ENCODE data around the gene TAX1BP1. TPM values are rescaled to one million over a fixed set of nuclear protein-coding genes. Genes with fewer than 3 reads are reported as not detected.

Gene TAX1BP1
- total RNA-seq, 1 donor from 2014 or later = 133 TPM

DNA sequence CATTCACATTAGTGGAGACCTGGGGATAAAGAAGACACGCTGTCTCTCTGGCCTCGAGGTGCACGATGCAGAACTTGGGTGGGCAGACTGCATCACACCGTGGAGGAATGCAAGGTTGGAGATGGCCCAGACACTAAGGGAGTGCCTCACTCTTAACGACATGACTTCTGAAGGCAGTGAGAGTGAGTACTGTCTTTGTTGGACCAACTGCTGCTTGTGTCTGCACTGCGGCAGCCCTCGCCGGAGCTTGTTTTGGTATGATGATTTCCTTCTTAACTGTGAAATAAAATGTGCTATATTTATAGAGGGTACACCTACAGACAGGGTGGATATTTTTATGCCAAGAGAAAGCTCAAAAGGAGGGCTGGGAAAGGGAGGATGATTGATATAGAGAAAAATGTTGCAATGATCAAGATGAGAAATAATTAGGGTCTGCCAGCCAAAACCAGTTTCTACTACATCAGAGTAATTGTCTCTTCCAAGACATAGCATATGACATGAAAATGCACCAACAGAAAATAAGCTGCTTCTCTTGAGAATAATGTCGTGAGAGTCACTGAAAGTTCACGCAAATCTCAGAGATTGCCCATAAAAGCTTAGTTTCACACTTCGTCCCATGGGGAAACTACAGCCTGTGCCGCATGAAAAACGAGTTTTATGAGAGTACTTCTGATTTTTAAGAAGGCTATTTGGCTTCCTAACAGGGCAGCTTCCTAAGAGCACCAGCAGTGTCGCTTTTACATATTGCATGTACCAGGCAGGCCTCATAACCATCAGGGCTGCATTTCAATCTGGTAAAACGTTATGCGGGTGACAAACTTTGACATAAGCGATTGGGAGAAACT is 127.1 kb downstream of the TAX1BP1 start:
- no peaks in the 10 kb centered on the region for H3K9me3 ChIP-seq (ENCODE audit: insufficient read depth, low read depth, low read length)
- H3K27me3 ChIP-seq (ENCODE audit: insufficient read depth, low read length) = no peaks in the 10 kb centered on the region
- Mint-ChIP-seq H3K4me3 (ENCODE audit: unreplicated experiment) (no peak overlapping the region), H3K36me3 (ENCODE audit: low read depth, unreplicated experiment) (peaks cover 26% of the 10 kb centered on the region), H3K27ac (ENCODE audit: unreplicated experiment) (no peak overlapping the region), H3K9me3 (ENCODE audit: unreplicated experiment) (peaks cover 5% of the 10 kb centered on the region), H3K27me3 (ENCODE audit: low read depth, unreplicated experiment) (no peaks in the 10 kb centered on the region), H3K4me1 (ENCODE audit: low read depth, unreplicated experiment) (peaks cover 10% of the 10 kb centered on the region)
- FAIRE-seq (no peak), DNase-seq (ENCODE audit: low read depth) (no peak)
- TF ChIP-seq EZH2 (IDR thresholded peaks at IDR 0.05; ENCODE audit: insufficient read depth, low read length) = no peak
- no peak for TF ChIP-seq CTCF (IDR thresholded peaks at IDR 0.05; ENCODE audit: insufficient read depth, low read depth, low read length)
- H3K79me2 ChIP-seq (ENCODE audit: insufficient read depth, low read length) = no peaks in the 10 kb centered on the region
- peaks cover 15% of the 10 kb centered on the region for H4K20me1 ChIP-seq (ENCODE audit: insufficient read depth, low read length)
- no peak overlapping the region for H3K27ac ChIP-seq (ENCODE audit: low read depth, low read length)
- no peak overlapping the region for H2AFZ ChIP-seq (ENCODE audit: low read depth, low read length)
- H3K9ac ChIP-seq (ENCODE audit: low read length) = no peak overlapping the region
- no peak overlapping the region for H3K4me2 ChIP-seq (ENCODE audit: low read length)
- no peaks in the 10 kb centered on the region for H3K36me3 ChIP-seq (ENCODE audit: insufficient read depth, low read length)
- H3K4me3 ChIP-seq (ENCODE audit: insufficient read depth, low read depth, low read length) = no peak overlapping the region
- H3K4me1 ChIP-seq (ENCODE audit: insufficient read depth, low read length) = peaks cover 8% of the 10 kb centered on the region

DNA sequence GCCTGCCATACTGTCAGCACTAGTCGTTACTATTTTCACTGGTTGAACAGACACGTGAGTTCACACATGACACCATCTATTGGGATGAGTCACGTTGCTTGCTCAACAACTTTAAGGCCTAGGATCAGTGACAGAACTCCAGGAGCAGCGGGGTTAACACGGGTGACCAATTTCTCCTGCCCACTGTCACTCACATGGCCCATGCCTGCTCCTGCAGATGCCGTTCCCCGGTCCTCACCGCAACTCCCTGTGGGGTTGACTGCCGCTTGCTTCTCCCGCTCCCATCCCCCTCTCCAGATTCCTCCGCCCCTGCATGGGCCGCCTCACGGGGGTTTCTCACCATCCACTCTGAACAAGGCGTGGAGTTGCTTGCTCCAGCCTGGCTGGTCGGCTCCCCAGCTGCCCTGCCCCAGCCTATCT is 128.2 kb downstream of the TAX1BP1 start:
- H2AFZ ChIP-seq (ENCODE audit: low read depth, low read length) = no peak overlapping the region
- no peak overlapping the region for H3K4me3 ChIP-seq (ENCODE audit: insufficient read depth, low read depth, low read length)
- Mint-ChIP-seq H3K36me3 (ENCODE audit: low read depth, unreplicated experiment) (peaks cover 23% of the 10 kb centered on the region), H3K9me3 (ENCODE audit: unreplicated experiment) (peaks cover 5% of the 10 kb centered on the region), H3K4me1 (ENCODE audit: low read depth, unreplicated experiment) (peaks cover 10% of the 10 kb centered on the region), H3K27me3 (ENCODE audit: low read depth, unreplicated experiment) (no peaks in the 10 kb centered on the region), H3K4me3 (ENCODE audit: unreplicated experiment) (no peak overlapping the region), H3K27ac (ENCODE audit: unreplicated experiment) (no peak overlapping the region)
- no peak overlapping the region for H3K9ac ChIP-seq (ENCODE audit: low read length)
- FAIRE-seq = no peak
- TF ChIP-seq CTCF (IDR thresholded peaks at IDR 0.05; ENCODE audit: insufficient read depth, low read depth, low read length) (no peak), EZH2 (IDR thresholded peaks at IDR 0.05; ENCODE audit: insufficient read depth, low read length) (no peak)
- H3K4me2 ChIP-seq (ENCODE audit: low read length) = no peak overlapping the region
- H3K27me3 ChIP-seq (ENCODE audit: insufficient read depth, low read length) = no peaks in the 10 kb centered on the region
- H4K20me1 ChIP-seq (ENCODE audit: insufficient read depth, low read length) = peaks cover 14% of the 10 kb centered on the region
- peaks cover 8% of the 10 kb centered on the region for H3K4me1 ChIP-seq (ENCODE audit: insufficient read depth, low read length)
- H3K27ac ChIP-seq (ENCODE audit: low read depth, low read length) = no peak overlapping the region
- H3K9me3 ChIP-seq (ENCODE audit: insufficient read depth, low read depth, low read length) = no peaks in the 10 kb centered on the region
- H3K79me2 ChIP-seq (ENCODE audit: insufficient read depth, low read length) = no peaks in the 10 kb centered on the region
- no peaks in the 10 kb centered on the region for H3K36me3 ChIP-seq (ENCODE audit: insufficient read depth, low read length)
- DNase-seq (ENCODE audit: low read depth) = peak; percentile 9

- FAIRE-seq (no peak), DNase-seq (ENCODE audit: low read depth) (no peak)
- Histone ChIP-seq H3K4me3 (ENCODE audit: insufficient read depth, low read depth, low read length) (no peak overlapping the region), H3K9ac (ENCODE audit: low read length) (no peak overlapping the region), H3K36me3 (ENCODE audit: insufficient read depth, low read length) (no peaks in the 10 kb centered on the region), H3K9me3 (ENCODE audit: insufficient read depth, low read depth, low read length) (no peaks in the 10 kb centered on the region), H3K27ac (ENCODE audit: low read depth, low read length) (no peak overlapping the region), H3K4me1 (ENCODE audit: insufficient read depth, low read length) (peaks cover 4% of the 10 kb centered on the region), H3K79me2 (ENCODE audit: insufficient read depth, low read length) (no peaks in the 10 kb centered on the region), H2AFZ (ENCODE audit: low read depth, low read length) (no peak overlapping the region), H3K27me3 (ENCODE audit: insufficient read depth, low read length) (no peaks in the 10 kb centered on the region), H4K20me1 (ENCODE audit: insufficient read depth, low read length) (peaks cover 10% of the 10 kb centered on the region), H3K4me2 (ENCODE audit: low read length) (no peak overlapping the region)
- H3K9me3 Mint-ChIP-seq (ENCODE audit: unreplicated experiment) = peaks cover 5% of the 10 kb centered on the region
- H3K36me3 Mint-ChIP-seq (ENCODE audit: low read depth, unreplicated experiment) = peaks cover 23% of the 10 kb centered on the region
- no peak for TF ChIP-seq EZH2 (IDR thresholded peaks at IDR 0.05; ENCODE audit: insufficient read depth, low read length)
- no peak for TF ChIP-seq CTCF (IDR thresholded peaks at IDR 0.05; ENCODE audit: insufficient read depth, low read depth, low read length)
- no peak overlapping the region for H3K4me3 Mint-ChIP-seq (ENCODE audit: unreplicated experiment)
- peaks cover 7% of the 10 kb centered on the region for H3K4me1 Mint-ChIP-seq (ENCODE audit: low read depth, unreplicated experiment)
- no peak overlapping the region for H3K27ac Mint-ChIP-seq (ENCODE audit: unreplicated experiment)
- H3K27me3 Mint-ChIP-seq (ENCODE audit: low read depth, unreplicated experiment) = no peaks in the 10 kb centered on the region
Observed at GRCh38 chr7:27869056-27869455, 129.1 kb downstream of the TAX1BP1 start.
